ENCODE results near the gene UBE2L3. TPM values are rescaled to one million over a fixed set of nuclear protein-coding genes. Genes with fewer than 3 reads are reported as not detected.

Gene UBE2L3
- total RNA-seq, 2 donors from 2014 or later, result 74.6 to 79.4 TPM

DNA sequence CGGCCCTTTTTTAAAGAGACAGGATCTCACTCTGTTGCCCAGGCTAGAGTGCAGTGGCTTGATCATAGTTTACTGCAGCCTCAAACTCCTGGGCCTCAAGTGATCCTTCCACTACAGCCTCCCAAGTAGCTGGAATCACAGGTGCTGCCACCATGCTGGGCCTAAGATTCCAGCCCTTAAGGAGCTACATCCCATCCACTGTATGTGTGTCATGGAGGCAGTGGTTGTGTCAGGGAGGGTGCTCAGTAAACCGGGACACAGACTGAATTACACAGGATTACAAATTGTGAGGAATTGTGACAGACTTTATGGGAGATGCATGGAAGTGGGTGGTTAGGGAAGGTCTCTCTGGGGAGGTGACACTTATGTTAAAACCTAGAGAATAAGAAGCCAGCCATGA is 96.2 kb downstream of the UBE2L3 start:
- TF ChIP-seq, protein P1, sequence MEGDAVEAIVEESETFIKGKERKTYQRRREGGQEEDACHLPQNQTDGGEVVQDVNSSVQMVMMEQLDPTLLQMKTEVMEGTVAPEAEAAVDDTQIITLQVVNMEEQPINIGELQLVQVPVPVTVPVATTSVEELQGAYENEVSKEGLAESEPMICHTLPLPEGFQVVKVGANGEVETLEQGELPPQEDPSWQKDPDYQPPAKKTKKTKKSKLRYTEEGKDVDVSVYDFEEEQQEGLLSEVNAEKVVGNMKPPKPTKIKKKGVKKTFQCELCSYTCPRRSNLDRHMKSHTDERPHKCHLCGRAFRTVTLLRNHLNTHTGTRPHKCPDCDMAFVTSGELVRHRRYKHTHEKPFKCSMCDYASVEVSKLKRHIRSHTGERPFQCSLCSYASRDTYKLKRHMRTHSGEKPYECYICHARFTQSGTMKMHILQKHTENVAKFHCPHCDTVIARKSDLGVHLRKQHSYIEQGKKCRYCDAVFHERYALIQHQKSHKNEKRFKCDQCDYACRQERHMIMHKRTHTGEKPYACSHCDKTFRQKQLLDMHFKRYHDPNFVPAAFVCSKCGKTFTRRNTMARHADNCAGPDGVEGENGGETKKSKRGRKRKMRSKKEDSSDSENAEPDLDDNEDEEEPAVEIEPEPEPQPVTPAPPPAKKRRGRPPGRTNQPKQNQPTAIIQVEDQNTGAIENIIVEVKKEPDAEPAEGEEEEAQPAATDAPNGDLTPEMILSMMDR (conservative IDR thresholded peaks at IDR 0.05), result no peak
- Histone ChIP-seq H3K4me1 (ENCODE audit: control insufficient read depth, insufficient read depth, low read length) (no peaks in the 10 kb centered on the region), H3K4me3 (ENCODE audit: low read length) (no peak overlapping the region), H3K36me3 (ENCODE audit: control insufficient read depth, insufficient read depth, low read length) (no peaks in the 10 kb centered on the region), H3K27ac (ENCODE audit: low read depth, low read length) (no peak overlapping the region), H3K27me3 (ENCODE audit: control insufficient read depth, insufficient read depth, low read length, poor library complexity, severe bottlenecking) (peaks cover 13% of the 10 kb centered on the region), H3K9me3 (ENCODE audit: control insufficient read depth, low read length) (no peaks in the 10 kb centered on the region), H3K9ac (ENCODE audit: extremely low read depth, low read length, poor library complexity, severe bottlenecking) (no peak overlapping the region)
- DNase-seq, result no peak
- Mint-ChIP-seq H3K4me1 (peaks cover 3% of the 10 kb centered on the region), H3K4me3 (no peak overlapping the region), H3K27ac (no peak overlapping the region), H3K36me3 (ENCODE audit: low read depth) (peaks cover 3% of the 10 kb centered on the region), H3K27me3 (ENCODE audit: insufficient read depth) (peaks cover 35% of the 10 kb centered on the region), H3K9me3 (no peaks in the 10 kb centered on the region)
- 85 to 92% methylated on average over 2 of the region's 2 CpGs for WGBS, 2 experiments (ENCODE audit: insufficient coverage in 1 of 2, insufficient read length in 1 of 2)

DNA sequence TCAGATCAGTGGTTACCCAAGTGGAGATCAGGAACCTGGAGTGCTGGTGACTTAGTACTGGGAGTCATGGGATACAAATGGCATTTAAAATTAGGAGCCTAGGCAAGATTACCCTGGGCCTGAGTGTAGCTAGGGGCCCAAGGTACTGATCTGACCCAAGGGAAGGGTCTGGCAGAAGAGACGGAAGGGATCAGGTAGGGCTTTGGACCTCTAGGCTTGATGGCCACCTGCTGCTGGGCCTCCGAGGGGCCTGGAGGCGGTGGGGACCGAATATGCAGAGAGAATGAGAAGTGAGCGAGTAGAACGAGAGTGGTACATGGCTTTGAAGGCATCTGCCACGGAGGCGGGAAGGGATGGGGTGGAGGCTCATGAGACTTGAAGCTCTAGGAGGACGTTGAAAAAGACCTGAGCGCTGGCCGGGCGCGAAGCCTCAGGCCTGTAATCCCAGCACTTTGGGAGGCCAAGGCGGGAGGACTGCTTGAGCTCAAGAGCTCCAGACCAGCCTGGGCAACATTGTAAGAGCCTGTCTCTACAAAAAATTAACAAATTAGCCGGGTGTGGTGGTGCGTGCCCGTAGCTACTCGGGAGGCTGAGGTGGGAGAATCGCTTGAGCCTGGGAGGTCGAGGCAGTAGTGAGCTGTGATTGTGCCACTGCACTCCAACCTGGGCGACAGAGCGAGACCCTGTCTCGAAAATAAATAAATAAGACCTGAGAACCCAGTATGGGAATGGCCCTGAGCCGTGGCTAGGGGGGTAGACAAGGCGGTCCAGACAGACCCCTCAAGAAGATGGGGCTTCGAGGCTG is 97.7 kb downstream of the UBE2L3 start:
- peaks cover 13% of the 10 kb centered on the region for H3K27me3 ChIP-seq (ENCODE audit: control insufficient read depth, insufficient read depth, low read length, poor library complexity, severe bottlenecking)
- DNase-seq, result no peak
- WGBS, 2 experiments (ENCODE audit: insufficient coverage in 1 of 2, insufficient read length in 1 of 2), result 74 to 78% methylated on average over 19 to 26 of the region's 26 CpGs
- peak overlapping the region; percentile 99 for H3K27ac Mint-ChIP-seq
- H3K9ac ChIP-seq (ENCODE audit: extremely low read depth, low read length, poor library complexity, severe bottlenecking), result peak overlapping the region; percentile 76
- TF ChIP-seq, protein P1 (conservative IDR thresholded peaks at IDR 0.05), result no peak
- H3K9me3 ChIP-seq (ENCODE audit: control insufficient read depth, low read length), result no peaks in the 10 kb centered on the region
- peaks cover 5% of the 10 kb centered on the region for H3K36me3 Mint-ChIP-seq (ENCODE audit: low read depth)
- H3K27ac ChIP-seq (ENCODE audit: low read depth, low read length), result no peak overlapping the region
- H3K9me3 Mint-ChIP-seq, result no peaks in the 10 kb centered on the region
- peaks cover 3% of the 10 kb centered on the region for H3K4me1 Mint-ChIP-seq
- H3K4me3 Mint-ChIP-seq, result peak overlapping the region; percentile 97
- peaks cover 3% of the 10 kb centered on the region for H3K36me3 ChIP-seq (ENCODE audit: control insufficient read depth, insufficient read depth, low read length)
- peak overlapping the region; percentile 84 for H3K4me3 ChIP-seq (ENCODE audit: low read length)
- H3K27me3 Mint-ChIP-seq (ENCODE audit: insufficient read depth), result peaks cover 34% of the 10 kb centered on the region
- H3K4me1 ChIP-seq (ENCODE audit: control insufficient read depth, insufficient read depth, low read length), result no peaks in the 10 kb centered on the region

DNA sequence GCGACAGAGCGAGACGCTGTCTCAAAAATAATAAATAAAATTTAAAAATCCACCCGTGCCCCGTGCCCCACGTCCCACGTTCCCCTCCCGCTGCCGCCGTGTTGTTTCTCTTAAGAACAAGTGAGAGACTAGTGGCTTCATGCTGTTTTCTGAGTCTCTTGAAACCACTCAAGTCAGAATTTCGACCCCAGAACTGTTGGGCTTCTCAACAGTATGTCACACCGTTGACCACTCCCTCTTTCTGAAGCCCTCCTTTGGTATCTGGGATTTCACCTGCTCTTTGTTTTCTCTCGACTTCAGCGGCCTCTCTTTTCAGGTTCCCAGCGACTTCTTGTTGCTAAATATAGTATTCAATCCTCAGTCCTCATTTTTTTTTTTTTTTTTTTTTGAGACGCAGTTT is 99.3 kb downstream of the UBE2L3 start:
- peak overlapping the region; percentile 76 for H3K9ac ChIP-seq (ENCODE audit: extremely low read depth, low read length, poor library complexity, severe bottlenecking)
- H3K4me1 Mint-ChIP-seq, result peaks cover 3% of the 10 kb centered on the region
- no peaks in the 10 kb centered on the region for H3K4me1 ChIP-seq (ENCODE audit: control insufficient read depth, insufficient read depth, low read length)
- H3K36me3 ChIP-seq (ENCODE audit: control insufficient read depth, insufficient read depth, low read length), result peaks cover 18% of the 10 kb centered on the region
- TF ChIP-seq, protein P1 (conservative IDR thresholded peaks at IDR 0.05), result no peak
- no peak for DNase-seq
- H3K36me3 Mint-ChIP-seq (ENCODE audit: low read depth), result peaks cover 19% of the 10 kb centered on the region
- H3K9me3 ChIP-seq (ENCODE audit: control insufficient read depth, low read length), result no peaks in the 10 kb centered on the region
- H3K27me3 ChIP-seq (ENCODE audit: control insufficient read depth, insufficient read depth, low read length, poor library complexity, severe bottlenecking), result peaks cover 4% of the 10 kb centered on the region
- peak overlapping the region; percentile 84 for H3K4me3 ChIP-seq (ENCODE audit: low read length)
- WGBS, 2 experiments (ENCODE audit: insufficient coverage in 1 of 2, insufficient read length in 1 of 2), result 61 to 65% methylated on average over 16 of the region's 16 CpGs
- peaks cover 19% of the 10 kb centered on the region for H3K27me3 Mint-ChIP-seq (ENCODE audit: insufficient read depth)
- no peak overlapping the region for H3K27ac ChIP-seq (ENCODE audit: low read depth, low read length)
- H3K27ac Mint-ChIP-seq, result peak overlapping the region; percentile 85
- no peaks in the 10 kb centered on the region for H3K9me3 Mint-ChIP-seq
- H3K4me3 Mint-ChIP-seq, result peak overlapping the region; percentile 97

Measured in endodermal cell (in vitro differentiated cells).